D341Med (cell line): ENCODE results near the gene UNC45A.
"Not testable (repeated sequence)": the region's sequence is repeated elsewhere in the genome, so short reads cannot be mapped to it uniquely, and the experiment has no call there.

Source experiments
- DNase-seq: peaks from one replicate; pipeline ENCODE4 v3.0.0; 2012; ENCODE audit warnings: low spot score

UNC45A gene

DNA sequence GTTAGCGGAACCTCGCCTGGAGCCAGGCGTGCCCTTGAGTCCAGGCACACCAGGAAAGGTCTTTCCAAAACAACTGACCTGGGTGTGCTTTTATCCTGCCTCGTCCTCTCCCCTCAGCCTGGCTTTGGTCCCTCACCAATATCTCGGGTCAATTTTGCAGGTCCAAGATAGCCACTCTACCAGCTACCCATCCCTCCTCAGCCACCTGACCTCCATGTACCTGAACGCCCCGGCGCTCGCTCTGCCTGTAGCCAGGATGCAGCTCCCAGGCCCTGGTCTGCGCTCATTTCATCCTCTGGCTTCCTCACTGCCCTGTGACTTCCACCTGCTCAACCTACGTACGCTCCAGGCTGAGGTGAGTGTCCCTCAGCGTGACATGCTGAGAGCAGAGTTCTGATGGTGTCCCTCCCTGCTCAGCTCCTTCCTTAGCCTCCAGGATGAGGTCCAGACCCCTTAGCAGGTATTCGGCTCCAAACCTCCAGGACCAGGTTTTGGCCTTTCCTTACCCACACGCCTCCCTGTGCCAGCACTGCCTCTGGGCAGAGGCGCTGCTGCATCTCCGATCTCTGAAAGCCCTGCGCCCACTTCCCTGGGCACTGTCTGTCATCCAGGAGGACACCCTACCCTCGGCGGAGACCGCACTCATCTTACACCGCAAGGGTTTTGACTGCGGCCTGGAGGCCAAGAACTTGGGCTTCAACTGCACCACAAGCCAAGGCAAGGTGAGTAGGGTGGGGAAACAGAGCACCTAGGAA, 16.9 kb upstream of the UNC45A start:
- no peak for DNase-seq

DNA sequence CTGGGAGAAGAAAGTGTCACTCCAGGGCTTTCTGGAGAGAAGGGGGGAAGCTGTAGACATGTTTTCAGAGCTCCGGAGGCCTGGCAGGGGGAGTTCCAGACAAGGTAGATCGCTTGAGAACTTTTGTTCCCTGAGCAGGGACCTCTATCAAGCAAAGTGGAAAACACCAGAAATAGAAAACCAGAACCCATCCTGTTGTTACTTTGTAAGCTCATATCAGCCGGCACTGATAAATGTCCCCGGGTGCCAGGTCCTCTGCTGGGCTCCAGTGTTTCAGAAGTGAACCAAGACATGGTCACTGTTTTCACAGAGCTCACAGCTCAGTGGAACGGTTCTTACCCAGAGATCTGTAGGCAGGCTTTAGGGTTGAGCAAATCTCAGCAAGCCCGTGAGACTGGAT, 16.2 kb upstream of the UNC45A start:
- DNase-seq, result no peak

DNA sequence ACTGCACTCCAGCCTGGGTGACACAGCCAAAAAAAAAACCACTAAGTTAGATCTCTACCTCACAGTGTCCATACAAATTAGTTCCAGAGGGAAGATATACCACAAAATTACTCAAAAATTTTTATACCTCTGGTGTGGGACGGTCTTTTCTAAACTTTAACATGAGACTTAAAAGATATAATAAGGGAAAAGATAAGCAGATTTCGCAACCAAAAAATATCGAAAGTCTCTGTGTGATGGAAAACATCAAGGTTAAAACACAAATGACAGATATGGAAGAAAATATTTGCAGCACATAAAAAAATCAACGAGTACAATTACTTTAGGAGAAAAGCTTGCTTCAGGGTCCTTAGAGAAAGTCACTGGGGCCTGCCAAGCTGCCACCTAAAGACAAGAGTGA, 13.2 kb upstream of the UNC45A start:
- DNase-seq, result no peak

DNA sequence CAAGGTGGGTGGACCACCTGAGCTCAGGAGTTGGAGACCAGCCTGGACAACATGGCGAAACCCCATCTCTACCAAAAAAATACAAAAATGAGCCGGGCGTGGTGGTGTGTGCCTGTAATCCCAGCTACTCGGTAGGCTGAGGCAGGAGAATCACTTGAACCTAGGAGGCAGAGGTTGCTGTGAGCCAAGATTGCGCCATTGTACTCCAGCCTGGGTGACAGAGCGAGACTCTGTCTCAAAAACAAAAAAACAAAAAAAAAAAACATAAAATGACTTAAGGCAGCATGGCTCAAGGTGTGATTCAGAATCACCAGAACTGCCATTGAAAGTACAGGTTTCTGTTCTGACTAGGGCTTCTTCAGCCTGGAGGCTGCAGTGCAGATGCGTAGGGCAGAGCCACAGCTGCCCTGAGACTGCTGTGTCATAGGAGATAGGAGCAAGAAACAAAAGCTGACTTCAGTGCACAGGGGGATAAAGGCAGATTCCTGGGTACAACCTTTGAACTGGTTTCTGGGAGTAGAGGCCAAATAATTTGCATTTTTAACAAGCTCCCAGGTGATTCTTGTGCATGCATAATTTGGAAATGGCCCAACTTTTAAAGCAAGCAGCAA, 12.3 kb upstream of the UNC45A start:
- not testable (repeated sequence) for DNase-seq

DNA sequence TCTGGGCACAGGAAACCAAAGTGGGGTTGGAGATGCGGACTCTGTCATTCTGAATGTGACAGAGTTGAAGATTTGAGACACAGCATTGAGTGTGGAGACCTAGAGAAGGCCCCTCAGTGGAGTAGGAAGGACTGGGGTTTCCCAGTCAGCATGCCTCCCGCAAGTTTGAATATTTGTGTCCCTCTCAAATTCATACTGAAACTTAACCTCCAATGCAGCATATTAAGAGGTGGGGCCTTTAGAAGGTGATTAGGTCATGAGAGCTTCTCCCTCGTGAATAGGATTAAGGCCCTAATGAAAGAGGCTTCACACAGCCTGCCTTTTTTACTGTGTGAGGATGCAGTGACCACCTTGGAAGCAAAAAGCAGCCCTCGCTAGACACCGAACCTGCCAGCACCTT, 10.7 kb upstream of the UNC45A start:
- DNase-seq, result no peak

DNA sequence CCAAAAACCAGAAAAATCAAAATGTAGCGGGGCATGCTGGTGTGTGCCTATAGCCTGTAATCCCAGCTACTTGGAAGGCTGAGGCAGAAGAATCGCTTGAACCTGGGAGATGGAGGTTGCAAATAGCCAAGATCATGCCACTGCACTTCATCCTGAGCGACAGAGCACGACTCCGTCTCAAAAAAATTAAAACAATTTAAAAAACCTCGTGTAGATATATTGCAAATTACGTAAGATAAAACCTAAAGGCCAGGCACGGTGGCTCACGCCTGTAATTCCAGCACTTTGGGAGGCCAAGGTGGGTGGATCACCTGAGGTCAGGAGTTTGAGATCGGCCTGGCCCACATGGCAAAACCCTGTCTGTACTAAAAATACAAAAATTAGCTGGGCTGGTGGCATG, 8.3 kb upstream of the UNC45A start:
- DNase-seq, result not testable (repeated sequence)

DNA sequence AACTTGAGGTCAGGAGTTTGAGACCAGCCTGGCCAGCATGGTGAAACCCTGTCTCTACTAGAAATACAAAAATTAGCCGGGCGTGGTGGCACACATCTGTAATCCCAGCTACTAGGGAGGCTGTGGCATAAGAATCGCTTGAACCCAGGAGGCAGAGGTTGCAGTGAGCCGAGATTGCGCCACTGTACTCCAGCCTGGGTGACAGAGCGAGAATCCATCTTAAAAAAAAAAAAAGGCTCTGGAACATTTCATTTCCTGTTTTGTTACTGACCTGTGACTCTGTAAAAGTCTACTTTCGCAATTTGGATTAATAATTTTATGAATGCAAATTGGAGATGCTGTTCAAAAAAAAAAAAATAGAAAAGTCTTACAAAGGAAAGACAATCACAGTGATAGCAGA, 7.0 kb upstream of the UNC45A start:
- not testable (repeated sequence) for DNase-seq

DNA sequence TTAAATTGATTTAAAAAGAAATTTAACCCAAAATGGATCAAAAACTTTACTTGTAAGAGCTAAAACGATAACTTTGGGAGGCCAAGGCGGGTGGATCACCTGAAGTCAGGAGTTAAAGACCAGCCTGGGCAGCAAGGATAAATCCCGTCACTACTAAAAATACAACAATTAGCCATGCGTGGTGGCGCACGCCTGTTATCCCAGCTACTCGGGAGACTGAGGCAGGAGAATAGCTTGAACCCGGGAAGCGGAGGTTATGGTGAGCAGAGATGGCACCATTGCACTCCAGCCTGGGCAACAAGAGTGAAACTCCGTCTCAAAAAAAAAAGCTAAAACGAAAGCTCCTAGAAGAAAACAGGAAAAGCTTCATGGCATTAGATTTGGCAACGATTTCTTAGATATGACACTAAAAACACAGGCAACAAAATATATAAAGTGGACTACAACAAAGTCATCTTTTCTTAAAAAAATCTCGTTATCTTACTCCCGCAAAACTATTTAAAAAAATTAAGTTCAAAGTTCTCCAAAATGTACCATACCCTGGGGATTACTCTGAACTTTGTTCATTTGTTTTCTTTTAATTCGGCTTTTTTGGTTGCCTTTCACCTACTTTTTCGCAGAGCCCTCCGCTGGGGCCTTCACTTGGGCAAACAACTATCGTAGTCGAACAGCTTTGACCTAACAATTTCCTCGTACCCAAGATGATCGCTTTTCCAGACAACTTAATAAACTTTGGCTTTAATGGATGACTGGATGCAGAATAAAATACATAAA, 5.7 kb upstream of the UNC45A start:
- DNase-seq, result no peak

DNA sequence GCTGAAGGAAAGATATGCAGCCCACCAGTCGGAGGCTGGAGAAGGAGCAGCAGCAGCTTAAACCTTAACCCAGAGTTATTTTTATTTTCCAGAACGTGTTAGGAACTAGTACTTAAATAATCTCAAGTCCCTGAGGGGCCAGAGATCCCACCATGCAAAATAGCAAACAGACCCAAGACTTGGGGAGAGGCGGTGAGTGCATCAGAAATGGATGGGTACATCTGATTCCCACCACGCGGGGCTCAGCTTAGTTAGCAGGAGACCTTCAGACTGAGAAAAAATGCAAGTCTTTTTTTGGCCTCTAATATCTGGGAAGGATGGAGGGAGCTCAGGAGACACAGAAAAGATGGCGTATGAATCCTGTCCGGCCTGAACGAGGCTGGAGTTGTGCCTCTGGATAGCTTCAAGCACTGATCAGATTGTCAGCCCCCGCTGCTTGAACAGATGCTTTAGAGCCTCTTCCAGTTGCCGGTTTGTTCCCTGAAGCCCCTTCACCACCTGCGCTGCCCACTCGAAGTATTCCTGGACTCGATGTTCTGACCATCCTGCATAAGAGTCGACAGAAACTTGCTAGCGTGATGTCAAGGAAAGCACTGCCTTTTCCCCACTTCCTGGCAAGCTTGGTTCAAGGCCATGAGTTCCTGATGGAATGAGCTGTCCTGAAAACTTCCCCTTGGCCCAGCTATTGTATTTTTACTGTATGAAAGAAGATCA, 4.1 kb upstream of the UNC45A start:
- no peak for DNase-seq

DNA sequence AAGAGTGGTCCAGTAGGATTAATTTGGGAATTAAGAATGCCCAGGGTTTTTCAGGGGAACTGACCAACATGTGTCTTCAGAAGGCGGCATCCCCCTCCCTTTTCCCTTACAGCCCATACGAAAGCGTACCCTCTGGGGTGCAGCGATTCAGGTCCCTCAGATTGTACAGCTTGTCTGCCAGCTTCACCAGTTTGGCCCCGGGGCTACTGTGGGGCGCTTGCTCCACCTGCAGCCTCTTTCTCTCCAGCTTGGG, 3.6 kb upstream of the UNC45A start:
- no peak for DNase-seq

DNA sequence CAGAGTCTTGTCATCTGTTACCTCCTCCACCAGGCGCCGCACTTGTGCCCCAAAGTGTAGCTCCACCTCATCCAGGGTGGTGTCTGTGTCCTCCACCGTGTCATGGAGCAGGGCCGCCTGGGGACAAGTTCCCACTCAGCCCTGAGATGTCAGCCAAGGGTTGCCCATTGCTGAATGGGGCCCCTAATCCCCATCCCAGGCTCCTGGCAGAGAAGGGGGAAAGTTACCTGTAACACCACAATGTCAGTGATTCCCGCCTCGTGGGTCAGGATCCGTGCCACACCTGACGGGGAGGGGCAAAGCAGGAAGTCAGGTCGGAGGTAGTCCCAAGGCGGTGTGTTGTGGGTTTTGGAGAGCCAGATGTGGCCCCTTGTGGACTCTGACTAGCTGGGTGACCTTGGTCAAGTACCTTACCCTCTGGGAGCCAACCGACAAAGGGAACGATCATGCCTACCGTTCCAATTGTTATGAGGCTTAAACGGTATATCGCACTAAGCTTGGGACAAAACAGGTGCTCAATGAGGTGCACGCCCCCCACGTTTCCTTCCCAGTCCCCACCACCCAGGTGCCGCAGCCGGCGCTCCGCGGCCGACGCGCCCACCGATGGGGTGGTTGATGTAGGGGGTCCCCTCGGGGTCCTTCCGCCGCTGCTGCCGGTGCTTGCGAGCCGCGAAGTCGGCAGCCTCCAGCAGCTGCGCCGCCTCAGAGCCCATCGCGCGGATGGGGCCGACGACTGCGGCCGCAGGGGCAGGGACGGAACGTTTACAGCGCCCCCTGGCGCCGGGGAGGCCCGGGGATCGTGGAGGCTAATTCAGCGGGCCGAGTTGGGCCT, 3.0 kb upstream of the UNC45A start, which contains the start of gene HDDC3:
Gene HDDC3 (minus strand): TSS at position 722 of the 832 bp plus-strand sequence. CDS start 9 bp downstream, at position 713.
- peak; percentile 93 for DNase-seq

DNA sequence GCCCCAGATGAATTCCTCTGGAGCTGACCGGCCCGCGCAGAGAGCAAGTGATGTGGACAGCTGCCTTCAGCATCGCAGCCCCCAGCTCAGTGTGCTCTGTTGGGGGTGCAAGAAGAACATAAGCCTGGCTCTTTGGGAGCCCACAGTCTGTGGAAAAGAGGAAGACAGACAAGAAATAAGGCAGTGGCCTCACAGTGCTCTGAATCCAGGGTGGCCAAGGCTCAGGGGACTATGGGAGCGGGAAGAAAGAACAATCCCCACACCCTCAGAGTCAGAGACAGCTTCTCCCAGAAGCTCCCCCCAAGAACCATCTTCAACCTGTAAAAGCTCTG, 2.5 kb upstream of the UNC45A start:
- DNase-seq, result no peak

DNA sequence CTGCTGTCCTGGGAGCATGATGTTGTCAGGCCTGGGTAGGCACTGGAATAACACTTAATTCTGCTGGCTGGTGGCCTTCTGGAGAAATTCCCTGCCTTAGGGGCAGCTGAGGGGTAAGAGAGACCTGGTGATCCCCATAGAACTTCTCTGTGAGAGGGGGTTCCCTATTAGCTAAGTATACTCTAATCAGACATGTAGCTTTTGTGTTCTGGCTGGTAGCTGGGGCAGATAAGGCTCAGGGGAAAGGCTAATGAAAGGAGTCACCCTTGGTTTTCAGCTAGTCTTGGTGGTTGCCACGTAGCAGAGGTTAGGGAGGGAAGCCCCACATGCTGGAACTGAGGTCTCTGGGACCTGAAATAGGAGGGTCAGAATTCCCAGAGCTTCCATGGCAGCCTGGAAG, 1.8 kb upstream of the UNC45A start:
- no peak for DNase-seq

DNA sequence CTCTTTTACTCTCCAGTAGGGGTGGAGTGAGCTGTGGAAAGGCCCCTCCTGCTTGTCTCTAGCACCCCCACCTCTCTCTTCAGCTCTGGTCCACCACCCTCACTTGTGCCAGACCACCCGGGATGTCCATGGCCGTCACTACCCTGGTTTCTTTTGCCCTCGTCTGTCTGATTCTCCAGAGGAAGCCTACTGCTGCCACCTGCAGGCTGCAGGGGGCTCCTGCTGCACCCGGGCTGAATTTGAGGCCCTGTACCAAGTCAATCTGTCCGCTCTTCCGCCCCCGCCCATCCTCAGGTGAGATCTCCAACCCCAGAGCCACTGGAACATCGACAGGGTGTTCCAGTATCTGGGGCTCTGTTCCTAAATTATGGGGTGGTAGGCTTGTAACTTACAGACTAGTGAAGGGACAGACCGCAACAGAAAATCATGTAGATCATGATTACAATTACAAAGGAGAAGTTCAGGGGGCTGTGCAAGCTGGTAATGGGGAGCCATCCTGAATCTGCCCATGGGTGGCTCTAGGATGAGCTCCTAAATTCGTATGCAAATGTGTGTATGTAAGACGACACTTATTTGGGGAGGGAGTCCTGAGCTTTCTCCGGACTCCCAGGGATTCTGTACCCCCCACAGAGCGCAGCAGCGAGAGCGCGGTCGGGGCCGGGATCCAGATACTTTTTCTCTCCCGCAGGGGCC, 683 bp upstream of the UNC45A start:
- peak; percentile 87 for DNase-seq

DNA sequence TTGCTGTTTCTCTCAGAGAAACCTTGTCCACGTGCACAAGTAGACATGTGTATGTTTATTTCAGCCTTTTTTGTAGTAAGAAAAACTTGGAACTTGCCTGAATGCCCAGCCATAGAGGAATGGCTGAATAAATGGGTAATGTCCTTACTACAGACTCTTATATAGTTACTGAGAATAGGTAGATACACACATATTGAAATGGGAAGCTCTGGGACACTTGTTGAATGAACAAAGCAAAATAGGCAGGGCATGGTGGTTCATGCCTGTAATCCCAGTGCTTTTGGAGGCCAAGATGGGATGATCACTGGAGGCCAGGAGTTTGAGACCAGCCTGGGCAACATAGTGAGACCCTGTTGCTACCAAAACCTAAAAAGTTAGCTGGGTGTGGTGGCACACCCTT, 1.7 kb downstream of the UNC45A start:
- no peak for DNase-seq

DNA sequence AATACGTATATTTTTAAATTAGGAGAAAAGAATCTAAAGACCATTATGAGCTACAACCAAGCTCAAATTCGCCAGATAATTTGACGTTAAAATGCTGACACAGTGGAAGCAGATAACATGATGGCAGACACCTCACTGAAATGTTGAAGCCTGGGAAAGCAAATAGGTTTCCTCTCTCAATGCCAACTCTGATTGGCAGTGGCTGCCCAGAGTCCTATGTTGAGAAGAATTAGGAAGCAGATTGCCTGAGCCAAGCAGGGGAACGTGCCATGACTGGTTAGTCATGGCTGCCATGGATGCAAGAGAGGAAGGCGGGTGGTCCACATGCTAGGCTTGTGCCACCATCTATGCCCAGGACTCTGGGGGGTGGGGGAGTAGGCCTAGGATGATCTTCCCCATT, 3.2 kb downstream of the UNC45A start:
- no peak for DNase-seq

DNA sequence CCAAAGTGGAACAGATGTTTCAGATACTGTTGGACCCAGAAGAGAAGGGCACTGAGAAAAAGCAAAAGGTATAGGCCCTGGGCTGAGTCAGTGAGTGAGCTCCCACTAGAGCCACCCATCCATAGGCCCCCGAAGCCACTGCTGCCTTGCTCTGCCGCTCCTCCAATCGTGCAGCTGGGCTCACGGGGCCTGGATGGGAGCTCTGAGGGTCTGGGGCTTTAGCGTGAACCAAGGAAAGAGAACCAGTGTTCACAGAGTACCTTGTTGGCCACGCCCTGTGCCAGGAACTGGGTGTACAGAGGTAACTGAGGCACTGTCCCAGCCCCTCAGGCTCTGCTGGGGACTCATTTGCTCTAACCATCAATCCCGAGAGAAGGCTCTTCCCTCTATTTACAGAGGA, 4.7 kb downstream of the UNC45A start:
- DNase-seq, result no peak

DNA sequence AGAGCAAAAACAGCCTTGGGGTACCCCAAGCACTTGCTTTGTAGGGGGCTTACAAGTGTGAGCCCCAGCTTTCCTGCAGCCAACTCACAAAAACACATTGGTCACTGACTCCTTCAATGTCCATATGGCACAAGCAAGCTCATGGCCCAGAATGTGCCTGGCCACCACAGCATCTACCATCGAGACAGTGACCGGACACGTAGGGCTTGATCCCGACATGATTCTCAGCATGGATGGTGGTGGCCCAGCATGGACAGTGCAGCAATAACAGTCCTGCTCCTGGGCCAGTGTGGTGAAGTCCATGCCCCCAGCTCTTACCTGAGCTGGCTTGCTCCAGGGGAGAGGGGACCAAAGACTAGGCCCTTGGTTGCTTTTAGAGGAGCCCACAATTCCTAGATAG, 6.0 kb downstream of the UNC45A start:
- DNase-seq, result no peak

DNA sequence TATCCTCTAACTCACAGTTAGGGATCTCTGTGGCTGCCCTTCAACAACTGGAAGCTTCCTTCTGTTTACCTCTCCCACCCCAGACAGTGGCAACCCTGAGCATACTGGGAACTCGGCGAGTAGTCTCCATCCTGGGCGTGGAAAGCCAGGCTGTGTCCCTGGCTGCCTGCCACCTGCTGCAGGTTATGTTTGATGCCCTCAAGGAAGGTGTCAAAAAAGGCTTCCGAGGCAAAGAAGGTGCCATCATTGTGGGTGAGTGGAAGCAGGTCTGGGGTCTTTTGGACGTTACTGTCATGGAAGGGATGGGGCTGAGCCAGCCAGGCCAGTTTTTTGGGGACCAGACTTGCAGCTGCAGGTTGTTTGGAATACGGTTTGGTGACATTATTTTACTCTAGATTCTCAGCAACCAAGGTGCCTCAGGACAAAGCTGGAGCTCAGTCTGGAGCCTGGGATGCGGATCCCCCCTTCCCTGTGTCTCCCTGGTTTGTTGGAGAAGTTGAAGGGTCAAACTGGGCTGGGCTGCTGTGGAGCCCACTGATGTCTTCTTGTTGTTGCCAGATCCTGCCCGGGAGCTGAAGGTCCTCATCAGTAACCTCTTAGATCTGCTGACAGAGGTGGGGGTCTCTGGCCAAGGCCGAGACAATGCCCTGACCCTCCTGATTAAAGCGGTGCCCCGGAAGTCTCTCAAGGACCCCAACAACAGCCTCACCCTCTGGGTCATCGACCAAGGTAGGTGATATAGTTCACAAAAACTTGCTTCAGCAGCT, 7.5 kb downstream of the UNC45A start:
- no peak for DNase-seq

DNA sequence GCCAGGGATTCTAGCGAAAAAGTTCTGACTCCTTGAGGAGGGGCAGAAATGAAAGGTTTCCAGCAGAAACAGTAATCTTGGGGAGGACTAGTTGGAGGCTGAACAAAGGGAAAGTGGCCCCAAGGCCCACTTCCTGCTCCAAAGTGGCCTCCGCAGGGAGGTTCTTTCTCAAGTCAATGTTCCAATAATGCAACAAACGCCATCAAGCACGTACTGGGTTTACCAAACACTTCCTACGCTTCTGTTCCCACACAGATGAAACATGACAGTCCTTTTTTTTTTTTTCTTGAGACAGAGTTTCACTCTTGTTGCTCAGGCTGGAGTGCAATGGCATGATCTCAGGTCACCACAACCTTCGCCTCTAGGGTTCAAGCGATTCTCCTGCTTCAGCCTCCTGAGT, 10.0 kb downstream of the UNC45A start:
- DNase-seq, result no peak

DNA sequence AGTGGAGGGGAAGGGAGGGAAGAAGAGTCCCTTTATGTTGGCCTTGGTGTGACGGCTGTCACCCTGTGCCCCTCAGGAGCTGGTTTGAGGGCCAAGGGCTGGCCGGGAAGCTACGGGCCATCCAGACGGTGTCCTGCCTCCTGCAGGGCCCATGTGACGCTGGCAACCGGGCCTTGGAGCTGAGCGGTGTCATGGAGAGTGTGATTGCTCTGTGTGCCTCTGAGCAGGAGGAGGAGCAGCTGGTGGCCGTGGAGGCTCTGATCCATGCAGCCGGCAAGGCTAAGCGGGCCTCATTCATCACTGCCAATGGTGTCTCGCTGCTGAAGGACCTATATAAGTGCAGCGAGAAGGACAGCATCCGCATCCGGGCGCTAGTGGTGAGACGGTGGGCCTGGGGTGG, 11.5 kb downstream of the UNC45A start:
- no peak for DNase-seq
